CD4-positive, alpha-beta T cell (primary cell): Measurements from ENCODE around the gene CACNA1G. TPM values are rescaled to one million over a fixed set of nuclear protein-coding genes. Genes with fewer than 3 reads are reported as not detected.

Experiments
- ATAC-seq: fragments of 200-7000 bp; cut with Tn5 transposase; one replicate; pipeline ENCODE4 v1.10.0; 2022; ENCODE audit warnings: mild to moderate bottlenecking; ENCODE audit not compliant: poor library complexity
- CTCF ChIA-PET: fragments of 350-600 bp; sonication (Branson Sonifier 250); formaldehyde crosslinking; loops from one replicate; lab custom pipeline; 2021; ENCODE audit warnings: antibody characterized with exemption, inconsistent platforms; lab: Charles Lee
- POLR2A ChIA-PET: fragments of 350-600 bp; sonication (Branson Sonifier 250); formaldehyde crosslinking; loops from one replicate; lab custom pipeline; 2021; ENCODE audit warnings: antibody characterized with exemption, inconsistent platforms; lab: Charles Lee
- DNase-seq, 14 experiments: peaks; one replicate each; pipeline ENCODE4 v3.0.0-alpha.2; 2013 to 2020; ENCODE audit warnings: mixed read lengths in 2 of 14
- H3K27ac ChIP-seq, 2 donors: one replicate each; pipeline versions ENCODE4 v1.5.1 to v1.7.0; 2013; ENCODE audit warnings: low read length in 2 of 2, low read depth in 1 of 2, mild to moderate bottlenecking in 1 of 2
- H3K27me3 ChIP-seq, 2 experiments: 1 replicate in 1 of 2; 2 replicates in 1 of 2; pipeline versions ENCODE4 v1.6.1 to v1.7.0; 2013; ENCODE audit warnings: low read length in 2 of 2, control low read depth in 1 of 2, mild to moderate bottlenecking in 1 of 2, moderate library complexity in 1 of 2; ENCODE audit not compliant: insufficient read depth in 2 of 2, control insufficient read depth in 1 of 2
- H3K36me3 ChIP-seq: one replicate; pipeline ENCODE4 v1.6.1; 2013; ENCODE audit warnings: low read length, control low read depth; ENCODE audit not compliant: insufficient read depth
- H3K4me1 ChIP-seq: one replicate; pipeline ENCODE4 v1.6.1; 2013; ENCODE audit warnings: low read length, control low read depth; ENCODE audit not compliant: insufficient read depth
- H3K4me3 ChIP-seq: one replicate; pipeline ENCODE4 v1.5.1; 2013; ENCODE audit warnings: mild to moderate bottlenecking, low read length, moderate library complexity
- H3K9me3 ChIP-seq, 2 experiments: 1 replicate in 1 of 2; 2 replicates in 1 of 2; pipeline versions ENCODE4 v1.6.1 to v1.7.0; 2013; ENCODE audit warnings: low read length in 2 of 2, mild to moderate bottlenecking in 2 of 2, control low read depth in 1 of 2, moderate library complexity in 1 of 2; ENCODE audit not compliant: control insufficient read depth in 1 of 2, insufficient read depth in 1 of 2
- H3K27ac Mint-ChIP-seq: one replicate; pipeline ENCODE4 v1.8.0; 2020; ENCODE audit warnings: mixed read lengths
- H3K27me3 Mint-ChIP-seq: one replicate; pipeline ENCODE4 v1.8.0; 2021; ENCODE audit warnings: mixed read lengths
- H3K36me3 Mint-ChIP-seq: one replicate; pipeline ENCODE4 v1.8.0; 2021; ENCODE audit warnings: low read depth, mixed read lengths
- H3K4me1 Mint-ChIP-seq: one replicate; pipeline ENCODE4 v1.8.0; 2021; ENCODE audit warnings: low read depth, mixed read lengths
- H3K4me3 Mint-ChIP-seq: one replicate; pipeline ENCODE4 v1.8.0; 2020; ENCODE audit warnings: mild to moderate bottlenecking, mixed read lengths
- H3K9me3 Mint-ChIP-seq: one replicate; pipeline ENCODE4 v1.8.0; 2020; ENCODE audit warnings: mixed read lengths
- CTCF ChIP-seq: fragments of 200-600 bp; IDR thresholded peaks from one replicate; pipeline ENCODE4 v1.8.0; 2022; ENCODE audit warnings: antibody characterized with exemption, mild to moderate bottlenecking
- intact Hi-C, 2 experiments: fragments of 100-400 bp; cut with DNase I in 1 of 2; cut with micrococcal nuclease in 1 of 2; formaldehyde crosslinking; loops; one replicate each; pipeline versions ENCODE4 v1.15.1 to v1.9.0; 2023 to 2025; cut with DNase I, micrococcal nuclease
- total RNA-seq, 174 experiments: library from RNA in 2 of 174; stranded (reverse) in 2 of 174; gene quantifications; one replicate each; pipeline ENCODE4 v1.2.3 and lab custom pipeline; 2021 to 2026

CACNA1G gene
- total RNA-seq, 2 experiments from 2014 or later = not detected

- Histone ChIP-seq H3K27me3 (no peaks in the 10 kb centered on the region), H3K4me1 (no peaks in the 10 kb centered on the region), H3K4me3 (no peak overlapping the region), H3K9me3 (no peaks in the 10 kb centered on the region), H3K36me3 (no peaks in the 10 kb centered on the region), H3K27ac (no peak overlapping the region)
- Mint-ChIP-seq H3K4me3 (no peak overlapping the region), H3K36me3 (no peaks in the 10 kb centered on the region), H3K4me1 (no peaks in the 10 kb centered on the region), H3K27me3 (no peaks in the 10 kb centered on the region), H3K27ac (no peak overlapping the region), H3K9me3 (no peaks in the 10 kb centered on the region)
- no peak for TF ChIP-seq CTCF
- POLR2A ChIA-PET = no interaction called here
- DNase-seq (no peak), ATAC-seq (no peak)
- intact Hi-C loops = no loop called here
- CTCF ChIA-PET = no interaction called here
Measured at GRCh38 chr17:50593321-50593720, 32.8 kb downstream of the CACNA1G start.

GRCh38 chr17:50594128-50594823 lies 33.8 kb downstream of the CACNA1G start:
- no peaks in the 10 kb centered on the region for H3K9me3 Mint-ChIP-seq
- intact Hi-C loops = no loop called here

DNA sequence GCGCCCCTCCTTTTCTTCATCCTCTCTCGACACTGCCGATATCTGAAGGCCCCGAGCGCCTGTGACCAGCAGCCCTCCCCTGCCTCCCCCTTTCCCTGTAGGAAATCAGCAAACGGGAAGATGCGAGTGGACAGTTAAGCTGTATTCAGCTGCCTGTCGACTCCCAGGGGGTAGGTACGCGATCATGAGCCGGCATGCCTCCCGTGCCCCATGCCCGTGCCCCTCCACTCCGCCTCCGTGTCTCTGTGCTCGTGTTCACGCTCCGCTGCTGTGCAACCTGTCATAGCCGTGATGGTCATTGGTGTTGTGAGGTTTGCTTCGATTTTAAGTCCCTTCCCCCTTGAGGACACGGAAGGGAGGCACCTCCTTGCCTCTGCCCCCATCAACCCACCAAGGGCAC lies 34.4 kb downstream of the CACNA1G start:
- no peak for DNase-seq
- H3K27me3 ChIP-seq = no peaks in the 10 kb centered on the region
- no peak overlapping the region for H3K27ac ChIP-seq
- no peaks in the 10 kb centered on the region for H3K36me3 Mint-ChIP-seq
- no peak for TF ChIP-seq CTCF
- no peaks in the 10 kb centered on the region for H3K9me3 ChIP-seq
- no peaks in the 10 kb centered on the region for H3K4me1 Mint-ChIP-seq
- no peaks in the 10 kb centered on the region for H3K4me1 ChIP-seq
- no peaks in the 10 kb centered on the region for H3K27me3 Mint-ChIP-seq
- ATAC-seq = no peak
- no peak overlapping the region for H3K4me3 ChIP-seq
- H3K9me3 Mint-ChIP-seq = no peaks in the 10 kb centered on the region
- CTCF ChIA-PET = no interaction called here
- H3K36me3 ChIP-seq = no peaks in the 10 kb centered on the region
- H3K4me3 Mint-ChIP-seq = no peak overlapping the region
- H3K27ac Mint-ChIP-seq = no peak overlapping the region
- intact Hi-C loops = no loop called here
- POLR2A ChIA-PET = no interaction called here

More at GRCh38 chr17:50594128-50594823, 33.8 kb downstream of the CACNA1G start:
- no peak for DNase-seq
- TF ChIP-seq CTCF = no peak
- Mint-ChIP-seq H3K4me1 (no peaks in the 10 kb centered on the region), H3K36me3 (no peaks in the 10 kb centered on the region), H3K4me3 (no peak overlapping the region), H3K27ac (no peak overlapping the region), H3K27me3 (no peaks in the 10 kb centered on the region)
- Histone ChIP-seq H3K9me3 (no peaks in the 10 kb centered on the region), H3K4me1 (no peaks in the 10 kb centered on the region), H3K27me3 (no peaks in the 10 kb centered on the region), H3K27ac (no peak overlapping the region), H3K36me3 (no peaks in the 10 kb centered on the region), H3K4me3 (no peak overlapping the region)
- ChIA-PET CTCF (no interaction called here), POLR2A (no interaction called here)
- ATAC-seq = no peak
